Smooth muscle cell (in vitro differentiated cells): ENCODE measurements around the gene EVPLL. TPM values are rescaled to one million over a fixed set of nuclear protein-coding genes. Genes with fewer than 3 reads are reported as not detected.
A peak's percentile ranks its signal among the peaks of the same experiment; 100 is the strongest.
"Not testable (repeated sequence)": the region's sequence is repeated elsewhere in the genome, so short reads cannot be mapped to it uniquely, and the experiment has no call there.

Source experiments
- DNase-seq: peaks from one replicate; lab custom pipeline; 2025; ENCODE audit not compliant: unreplicated experiment; lab: John Stamatoyannopoulos, UW
- H2AFZ ChIP-seq: fragments of 200-600 bp; sonication (generic); 2 replicates; pipeline ENCODE4 v1.6.0; 2016; ENCODE audit warnings: antibody characterized with exemption, low read depth, mild to moderate bottlenecking
- H3F3A ChIP-seq: fragments of 200-600 bp; sonication (generic); 2 replicates; pipeline ENCODE4 v1.6.0; 2017; ENCODE audit warnings: antibody characterized with exemption, low read depth
- H3K27ac ChIP-seq: fragments of 200-600 bp; sonication (generic); 2 replicates; pipeline ENCODE4 v1.5.1; 2016; ENCODE audit warnings: low read depth, mild to moderate bottlenecking
- H3K27me3 ChIP-seq: fragments of 200-600 bp; sonication (generic); 2 replicates; pipeline ENCODE4 v1.6.1; 2016; ENCODE audit warnings: low read depth, mild to moderate bottlenecking
- H3K36me3 ChIP-seq: fragments of 200-600 bp; sonication (generic); 2 replicates; pipeline ENCODE4 v1.5.1; 2016; ENCODE audit warnings: low read depth
- H3K4me1 ChIP-seq: fragments of 200-600 bp; sonication (generic); 2 replicates; pipeline ENCODE4 v1.5.1; 2016; ENCODE audit warnings: low read depth
- H3K4me2 ChIP-seq: fragments of 200-600 bp; sonication (generic); 2 replicates; pipeline ENCODE4 v1.6.0; 2016; ENCODE audit warnings: mild to moderate bottlenecking
- H3K4me3 ChIP-seq: fragments of 200-600 bp; sonication (generic); 2 replicates; pipeline ENCODE4 v1.5.1; 2016; ENCODE audit warnings: mild to moderate bottlenecking
- H3K79me2 ChIP-seq: fragments of 200-600 bp; sonication (generic); 2 replicates; pipeline ENCODE4 v1.6.0; 2016; ENCODE audit warnings: low read depth, mild to moderate bottlenecking
- H3K9ac ChIP-seq: fragments of 200-600 bp; sonication (generic); 2 replicates; pipeline ENCODE4 v1.6.0; 2016; ENCODE audit warnings: low read depth
- H3K9me3 ChIP-seq: fragments of 200-600 bp; sonication (generic); replicated peaks from 2 replicates; pipeline ENCODE4 v1.5.1; 2016; ENCODE audit warnings: low read depth
- H4K20me1 ChIP-seq: fragments of 200-600 bp; sonication (generic); 2 replicates; pipeline ENCODE4 v1.6.0; 2016; ENCODE audit warnings: low read depth
- WGBS: methylation state at CpG from one replicate; pipeline ENCODE4 v1.1.7; 2016; ENCODE audit warnings: low lambda C conversion rate; 5-methylcytosine and 5-hydroxymethylcytosine counted together
- polyA plus RNA-seq: library from polyadenylated mRNA; unstranded; fragments of >200 nt; fragmentation: Nextera tagmentation; extraction: Ambion mirVana; gene quantifications from 2 replicates; pipeline ENCODE4 v1.2.1, GENCODE V29; 2016
- total RNA-seq: library from RNA; depleted of rRNA; stranded (reverse); fragments of >200 nt; gene quantifications from 2 replicates; pipeline ENCODE4 v1.2.3, GENCODE V29; 2014

EVPLL gene
- total and polyA plus RNA-seq, 2 experiments from 2014 or later: not detected

- H2AFZ ChIP-seq, H3F3A ChIP-seq, H3K4me3 ChIP-seq, H3K79me2 ChIP-seq, H3K27ac ChIP-seq, H3K4me1 ChIP-seq, H3K27me3 ChIP-seq, H4K20me1 ChIP-seq, DNase-seq, H3K36me3 ChIP-seq, H3K4me2 ChIP-seq, H3K9ac ChIP-seq, H3K9me3 ChIP-seq: not testable (repeated sequence)
- WGBS: 94% methylated on average over 3 of the region's 5 CpGs
These were observed 26.0 kb downstream of the EVPLL start for GRCh38 chr17:18403604-18404003.

- H3K4me3 ChIP-seq, H3K27ac ChIP-seq, DNase-seq, H3K27me3 ChIP-seq, H3K9me3 ChIP-seq, H3K9ac ChIP-seq, H3F3A ChIP-seq, H3K4me1 ChIP-seq, H3K36me3 ChIP-seq, H4K20me1 ChIP-seq, H3K79me2 ChIP-seq, H2AFZ ChIP-seq: not testable (repeated sequence)
- peak overlapping the region; percentile 21 for H3K4me2 ChIP-seq
- 70% methylated on average over 3 of the region's 3 CpGs for WGBS
These were observed 31.3 kb downstream of the EVPLL start for GRCh38 chr17:18408906-18409305.

GRCh38 chr17:18409321-18409720 is 31.7 kb downstream of the EVPLL start:
- not testable (repeated sequence) for H2AFZ ChIP-seq, H3K36me3 ChIP-seq, DNase-seq, H3K27ac ChIP-seq, H3F3A ChIP-seq, H3K9me3 ChIP-seq, H4K20me1 ChIP-seq, H3K27me3 ChIP-seq, H3K4me3 ChIP-seq, H3K9ac ChIP-seq, H3K4me1 ChIP-seq, H3K79me2 ChIP-seq
- 37% methylated on average over 6 of the region's 6 CpGs for WGBS
- peak overlapping the region; percentile 21 for H3K4me2 ChIP-seq

GRCh38 chr17:18410736-18411135 is 33.2 kb downstream of the EVPLL start:
- not testable (repeated sequence) for H2AFZ ChIP-seq, H3K9me3 ChIP-seq, H3K27me3 ChIP-seq, H4K20me1 ChIP-seq, H3K79me2 ChIP-seq, H3K36me3 ChIP-seq, H3F3A ChIP-seq, DNase-seq, H3K27ac ChIP-seq, H3K9ac ChIP-seq, H3K4me1 ChIP-seq
- Histone ChIP-seq H3K4me2 (peak overlapping the region; percentile 83), H3K4me3 (peak overlapping the region; percentile 74)
- WGBS: no CpG with 5 or more reads among the region's 11 CpGs

GRCh38 chr17:18411377-18411864 is 33.8 kb downstream of the EVPLL start:
- H3F3A ChIP-seq, H3K4me1 ChIP-seq, H3K79me2 ChIP-seq, H3K36me3 ChIP-seq, H4K20me1 ChIP-seq, H3K9me3 ChIP-seq, DNase-seq, H3K27me3 ChIP-seq: not testable (repeated sequence)
- H2AFZ ChIP-seq: peak overlapping the region; percentile 75
- 4% methylated on average over 11 of the region's 25 CpGs for WGBS
- peak overlapping the region; percentile 57 for H3K9ac ChIP-seq
- peak overlapping the region; percentile 74 for H3K4me3 ChIP-seq
- peak overlapping the region; percentile 83 for H3K4me2 ChIP-seq
- H3K27ac ChIP-seq: peak overlapping the region; percentile 56

GRCh38 chr17:18412001-18412538 is 34.5 kb downstream of the EVPLL start:
- WGBS: no CpG with 5 or more reads among the region's 32 CpGs
- not testable (repeated sequence) for H3F3A ChIP-seq, H3K4me1 ChIP-seq, H3K9ac ChIP-seq, H3K27me3 ChIP-seq, DNase-seq, H3K79me2 ChIP-seq, H4K20me1 ChIP-seq, H2AFZ ChIP-seq, H3K4me2 ChIP-seq, H3K9me3 ChIP-seq, H3K36me3 ChIP-seq
- Histone ChIP-seq H3K4me3 (peak overlapping the region; percentile 74), H3K27ac (peak overlapping the region; percentile 56)

- H3K36me3 ChIP-seq, H3K9ac ChIP-seq, H3K27ac ChIP-seq, H3K4me2 ChIP-seq, DNase-seq, H3K79me2 ChIP-seq, H3K9me3 ChIP-seq, H3K4me1 ChIP-seq, H3K4me3 ChIP-seq, H3F3A ChIP-seq, H2AFZ ChIP-seq, H3K27me3 ChIP-seq, H4K20me1 ChIP-seq: not testable (repeated sequence)
- 96% methylated on average over 7 of the region's 11 CpGs for WGBS
These were observed 43.9 kb downstream of the EVPLL start for GRCh38 chr17:18421521-18421920.

- not testable (repeated sequence) for H3K79me2 ChIP-seq, H3K9ac ChIP-seq, H3K27me3 ChIP-seq, H3K36me3 ChIP-seq, H4K20me1 ChIP-seq, H3K4me1 ChIP-seq, DNase-seq, H3K9me3 ChIP-seq, H3K4me2 ChIP-seq, H3K4me3 ChIP-seq, H3K27ac ChIP-seq, H2AFZ ChIP-seq, H3F3A ChIP-seq
- 75% methylated on average over 5 of the region's 6 CpGs for WGBS
These were observed 44.9 kb downstream of the EVPLL start for GRCh38 chr17:18422464-18422863.

GRCh38 chr17:18423015-18423414 is 45.4 kb downstream of the EVPLL start:
- no CpG with 5 or more reads among the region's 7 CpGs for WGBS
- not testable (repeated sequence) for H3K36me3 ChIP-seq, H3K9ac ChIP-seq, H3K79me2 ChIP-seq, H3K9me3 ChIP-seq, H3K27ac ChIP-seq, H4K20me1 ChIP-seq, H3K4me3 ChIP-seq, H2AFZ ChIP-seq, DNase-seq, H3K27me3 ChIP-seq, H3F3A ChIP-seq, H3K4me1 ChIP-seq, H3K4me2 ChIP-seq
